GM12891 (cell line): ENCODE data around the gene DYNC2H1.

Experiments
- POLR2A ChIP-seq: IDR thresholded peaks from 2 replicates; pipeline ENCODE4 v1.6.1; 2011; ENCODE audit warnings: low read depth, low read length, control low read depth
- POLR2AphosphoS5 ChIP-seq: IDR thresholded peaks from 2 replicates; pipeline ENCODE4 v1.6.1; 2011; ENCODE audit warnings: low read depth, low read length, control low read depth

- TF ChIP-seq POLR2AphosphoS5 (no peak), POLR2A (no peak)
Measured at GRCh38 chr11:103279821-103280220, 170.6 kb downstream of the DYNC2H1 start.
